Naive thymus-derived CD4-positive, alpha-beta T cell (primary cell): ENCODE measurements around the gene HTR2B. TPM values are rescaled to one million over a fixed set of nuclear protein-coding genes. Genes with fewer than 3 reads are reported as not detected.
"Not testable (repeated sequence)": the region's sequence is repeated elsewhere in the genome, so short reads cannot be mapped to it uniquely, and the experiment has no call there.

Source experiments
- ATAC-seq: fragments of 150-1000 bp; cut with Tn5 transposase; 2 replicates; pipeline ENCODE4 v1.10.0; 2021; ENCODE audit warnings: mild to moderate bottlenecking, moderate library complexity
- CTCF ChIA-PET: fragments of 350-600 bp; sonication (Branson Sonifier 250); formaldehyde crosslinking; loops from one replicate; lab custom pipeline; 2021; ENCODE audit warnings: antibody characterized with exemption; lab: Charles Lee
- POLR2A ChIA-PET: fragments of 350-600 bp; sonication (Branson Sonifier 250); formaldehyde crosslinking; loops from one replicate; lab custom pipeline; 2021; ENCODE audit warnings: antibody characterized with exemption, inconsistent platforms; lab: Charles Lee
- DNase-seq, 9 donors: peaks; one replicate each; pipeline versions ENCODE4 v3.0.0 to v3.0.0-alpha.2; 2020 to 2022; ENCODE audit warnings: mixed read lengths in 1 of 9
- H3K27ac ChIP-seq: one replicate; pipeline ENCODE4 v1.7.0; 2013; ENCODE audit warnings: mild to moderate bottlenecking, low read depth, low read length, moderate library complexity
- H3K27me3 ChIP-seq, 2 donors: one replicate each; pipeline ENCODE4 v1.7.0; 2013; ENCODE audit warnings: low read length in 2 of 2, mild to moderate bottlenecking in 2 of 2, moderate library complexity in 2 of 2; ENCODE audit not compliant: control insufficient read depth in 2 of 2, insufficient read depth in 2 of 2
- H3K36me3 ChIP-seq, 3 experiments: 1 replicate in 2 of 3; 2 replicates in 1 of 3; pipeline ENCODE4 v1.7.0; 2013; ENCODE audit warnings: low read length in 3 of 3, mild to moderate bottlenecking in 3 of 3, moderate library complexity in 1 of 3; ENCODE audit not compliant: insufficient read depth in 3 of 3, control insufficient read depth in 2 of 3
- H3K4me1 ChIP-seq, 2 donors: one replicate each; pipeline ENCODE4 v1.7.0; 2013; ENCODE audit warnings: low read length in 2 of 2, mild to moderate bottlenecking in 2 of 2, moderate library complexity in 1 of 2; ENCODE audit not compliant: control insufficient read depth in 2 of 2, insufficient read depth in 2 of 2
- H3K4me3 ChIP-seq: 2 replicates; pipeline ENCODE4 v1.7.0; 2013; ENCODE audit warnings: mild to moderate bottlenecking, low read length
- H3K9me3 ChIP-seq, 3 experiments: 1 replicate in 2 of 3; 2 replicates in 1 of 3; pipeline ENCODE4 v1.7.0; 2013; ENCODE audit warnings: low read length in 3 of 3; ENCODE audit not compliant: control insufficient read depth in 2 of 3
- H3K27ac Mint-ChIP-seq, 9 donors: one replicate each; pipeline ENCODE4 v1.8.0; 2020 to 2022; ENCODE audit warnings: mixed read lengths in 9 of 9, mild to moderate bottlenecking in 8 of 9, moderate library complexity in 5 of 9, inconsistent platforms in 2 of 9
- H3K27me3 Mint-ChIP-seq, 5 donors: one replicate each; pipeline ENCODE4 v1.8.0; 2021 to 2022; ENCODE audit warnings: mixed read lengths in 5 of 5, mild to moderate bottlenecking in 1 of 5
- H3K36me3 Mint-ChIP-seq, 5 donors: one replicate each; pipeline ENCODE4 v1.8.0; 2020 to 2022; ENCODE audit warnings: mixed read lengths in 5 of 5, mild to moderate bottlenecking in 3 of 5, inconsistent platforms in 1 of 5
- H3K4me1 Mint-ChIP-seq, 7 donors: one replicate each; pipeline ENCODE4 v1.8.0; 2020 to 2022; ENCODE audit warnings: mixed read lengths in 7 of 7, mild to moderate bottlenecking in 3 of 7, inconsistent platforms in 1 of 7
- H3K4me3 Mint-ChIP-seq, 10 donors: one replicate each; pipeline ENCODE4 v1.8.0; 2020 to 2022; ENCODE audit warnings: mild to moderate bottlenecking in 10 of 10, mixed read lengths in 10 of 10, moderate library complexity in 6 of 10, inconsistent platforms in 2 of 10
- H3K9me3 Mint-ChIP-seq, 11 donors: one replicate each; pipeline ENCODE4 v1.8.0; 2020 to 2022; ENCODE audit warnings: mixed read lengths in 11 of 11, mild to moderate bottlenecking in 4 of 11, inconsistent platforms in 1 of 11, moderate library complexity in 1 of 11
- intact Hi-C, 2 donors: fragments of 100-400 bp; cut with micrococcal nuclease; formaldehyde crosslinking; loops; one replicate each; pipeline ENCODE4 v1.15.1; 2023
- polyA plus RNA-seq, 2 donors: library from polyadenylated mRNA; unstranded; fragments of 300-500 nt; fragmentation: Illumina TruSeq; gene quantifications; one replicate each; pipeline ENCODE4 v1.2.3, GENCODE V29; 2021
- total RNA-seq, 6 experiments: library from RNA in 5 of 6; stranded (reverse) in 5 of 6; gene quantifications; 1 replicate in 5 of 6; 2 replicates in 1 of 6; pipeline ENCODE4 v1.2.3 and lab custom pipeline; 2021 to 2026

Gene HTR2B
- total and polyA plus RNA-seq, 7 experiments from 2014 or later: 0.09 to 0.10 TPM; not detected in 5

DNA sequence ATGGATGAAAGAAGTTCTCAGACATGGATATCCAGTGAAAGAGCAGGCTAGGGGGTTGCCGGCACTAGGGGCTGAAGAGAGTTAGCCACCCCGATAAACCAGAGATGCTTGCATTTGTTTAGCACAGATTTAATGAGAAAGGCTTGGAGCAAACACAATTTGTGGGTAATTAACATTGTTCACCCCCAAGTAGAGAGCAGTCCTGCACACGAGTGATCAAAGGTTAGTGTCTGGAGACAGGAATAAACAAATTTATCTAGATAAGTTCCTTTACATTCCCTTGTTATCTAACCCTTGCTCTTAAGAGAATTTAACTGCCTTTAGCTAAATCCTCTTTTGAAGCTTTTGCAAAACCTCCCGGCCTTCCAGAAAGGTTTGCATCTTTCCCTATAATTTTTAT is 23.9 kb downstream of the HTR2B start:
- CTCF ChIA-PET: interaction anchor here (0.5 to 0.8 kb wide), 2 partner anchors 351 to 458 kb away, joined by 3 to 6 read pairs; no protein-coding TSS in a partner anchor
- peaks cover 0 to 36% (median 0%) of the 10 kb centered on the region in 3 experiments for H3K36me3 ChIP-seq
- Mint-ChIP-seq H3K9me3 (peaks cover 0 to 55% (median 24%) of the 10 kb centered on the region in 11 donors), H3K36me3 (peaks cover 26 to 59% (median 44%) of the 10 kb centered on the region in 5 donors), H3K4me3 (no peak overlapping the region), H3K27me3 (no peaks in the 10 kb centered on the region), H3K27ac (no peak overlapping the region), H3K4me1 (peaks cover 0 to 6% (median 5%) of the 10 kb centered on the region in 7 donors)
- H3K4me3 ChIP-seq: no peak overlapping the region
- POLR2A ChIA-PET: no interaction called here
- peaks cover 0 to 21% (median 10%) of the 10 kb centered on the region in 3 experiments for H3K9me3 ChIP-seq
- H3K27me3 ChIP-seq: no peaks in the 10 kb centered on the region
- no peak for DNase-seq
- H3K27ac ChIP-seq: no peak overlapping the region
- intact Hi-C loops: loop anchor here (5.0 kb wide), 2 partner anchors 306 to 501 kb away; no protein-coding TSS in a partner anchor
- no peaks in the 10 kb centered on the region for H3K4me1 ChIP-seq
- no peak for ATAC-seq

DNA sequence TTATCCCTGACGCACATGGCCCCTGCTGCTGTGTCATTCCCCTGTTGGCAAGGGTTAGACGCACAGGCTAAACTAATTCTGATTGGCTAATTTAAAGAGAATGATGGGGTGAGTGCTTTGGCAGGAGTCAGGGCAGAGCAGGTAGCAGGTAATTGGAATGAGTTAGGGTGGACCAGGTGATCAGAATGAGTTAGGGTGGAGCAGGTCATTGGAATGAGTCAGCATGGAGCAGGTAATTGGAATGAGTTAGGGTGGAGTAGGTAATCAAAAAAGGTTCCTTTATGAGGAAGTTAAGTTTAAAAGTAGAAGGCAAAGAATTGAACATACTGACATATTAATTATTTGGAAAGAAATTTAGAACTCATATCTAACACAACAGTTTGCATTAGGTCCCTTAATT is 24.5 kb downstream of the HTR2B start:
- H3K27ac ChIP-seq, ATAC-seq, H3K27ac Mint-ChIP-seq, H3K4me3 ChIP-seq, H3K27me3 Mint-ChIP-seq, H3K27me3 ChIP-seq, H3K4me3 Mint-ChIP-seq, H3K4me1 Mint-ChIP-seq, DNase-seq, POLR2A ChIA-PET, H3K4me1 ChIP-seq: not testable (repeated sequence)
- CTCF ChIA-PET: interaction anchor here (0.5 to 0.8 kb wide), 3 partner anchors 220 to 459 kb away, joined by 3 to 6 read pairs (median 3); no protein-coding TSS in a partner anchor
- peaks cover 0 to 59% (median 24%) of the 10 kb centered on the region in 11 donors for H3K9me3 Mint-ChIP-seq
- peaks cover 28 to 66% (median 50%) of the 10 kb centered on the region in 5 donors for H3K36me3 Mint-ChIP-seq
- intact Hi-C loops: loop anchor here (5.0 kb wide), 2 partner anchors 307 to 502 kb away; no protein-coding TSS in a partner anchor
- peaks cover 0 to 43% (median 0%) of the 10 kb centered on the region in 3 experiments for H3K36me3 ChIP-seq
- peaks cover 0 to 21% (median 10%) of the 10 kb centered on the region in 3 experiments for H3K9me3 ChIP-seq

DNA sequence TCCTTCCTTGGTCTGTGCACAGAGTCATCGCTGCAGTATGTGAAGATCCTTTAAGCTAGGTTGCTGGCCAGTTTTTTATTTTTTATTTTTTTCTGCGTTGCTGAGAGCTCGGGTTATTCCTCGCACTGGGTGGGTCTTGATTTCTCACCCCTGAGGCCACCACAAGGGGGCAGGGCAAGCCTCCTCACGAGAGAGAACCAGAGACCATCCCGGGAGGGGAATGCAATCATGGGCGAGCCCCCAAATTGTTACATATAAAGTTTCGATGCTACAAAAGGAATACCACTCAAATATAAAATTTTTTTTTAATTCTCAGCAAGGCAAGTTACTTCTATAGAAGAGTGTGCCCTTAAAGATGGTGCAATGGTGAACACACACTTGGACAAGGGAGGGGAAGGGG is 24.9 kb downstream of the HTR2B start:
- ATAC-seq (no peak), DNase-seq (no peak)
- ChIA-PET POLR2A (no interaction called here), CTCF (interaction anchor here (0.5 kb wide), 1 partner anchor 221 kb away, joined by 3 read pairs; no protein-coding TSS in a partner anchor)
- Histone ChIP-seq H3K36me3 (peaks cover 0 to 46% (median 0%) of the 10 kb centered on the region in 3 experiments), H3K4me3 (no peak overlapping the region), H3K27me3 (no peaks in the 10 kb centered on the region), H3K9me3 (peaks cover 0 to 21% (median 10%) of the 10 kb centered on the region in 3 experiments), H3K4me1 (no peaks in the 10 kb centered on the region), H3K27ac (no peak overlapping the region)
- Mint-ChIP-seq H3K36me3 (peaks cover 28 to 70% (median 54%) of the 10 kb centered on the region in 5 donors), H3K4me1 (peaks cover 0 to 6% (median 4%) of the 10 kb centered on the region in 7 donors), H3K4me3 (no peak overlapping the region), H3K27me3 (no peaks in the 10 kb centered on the region), H3K9me3 (peaks cover 0 to 59% (median 24%) of the 10 kb centered on the region in 11 donors), H3K27ac (no peak overlapping the region)
- intact Hi-C loops: loop anchor here (5.0 kb wide), 2 partner anchors 307 to 502 kb away; no protein-coding TSS in a partner anchor

DNA sequence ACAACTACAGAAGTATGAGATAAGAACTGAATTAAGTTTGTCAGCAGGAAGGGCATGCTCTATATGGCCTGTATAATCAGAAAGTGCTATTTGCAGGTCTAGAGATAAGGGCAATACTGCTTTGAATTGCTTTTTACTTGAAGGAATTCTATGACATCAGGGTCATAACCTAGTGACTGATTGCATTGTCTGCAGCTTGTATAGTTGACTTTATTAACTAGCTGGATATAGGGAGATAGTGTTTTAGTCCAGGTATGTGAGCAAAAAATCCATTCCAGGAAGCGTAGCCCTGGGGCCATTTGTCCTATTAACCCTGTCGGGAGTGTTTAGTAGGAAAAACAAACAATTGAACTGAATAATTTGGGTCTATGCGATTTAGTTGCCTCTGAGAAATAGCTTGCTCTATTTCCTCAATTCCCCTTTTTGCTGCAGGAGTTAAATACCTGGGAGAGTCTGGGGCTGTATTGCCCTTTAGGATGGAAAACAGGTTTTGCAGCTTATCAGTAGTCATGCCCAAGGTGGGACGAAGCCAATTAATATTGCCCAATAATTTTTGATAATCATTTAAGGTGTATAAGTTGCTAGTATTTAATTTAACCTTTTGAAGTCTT is 30.0 kb downstream of the HTR2B start:
- ATAC-seq: no peak
- Histone ChIP-seq H3K36me3 (peaks cover 0 to 62% (median 0%) of the 10 kb centered on the region in 3 experiments), H3K27me3 (no peaks in the 10 kb centered on the region), H3K4me3 (no peak overlapping the region), H3K27ac (no peak overlapping the region), H3K9me3 (peaks cover 0 to 16% (median 10%) of the 10 kb centered on the region in 3 experiments), H3K4me1 (no peaks in the 10 kb centered on the region)
- intact Hi-C loops: no loop called here
- CTCF ChIA-PET: no interaction called here
- POLR2A ChIA-PET: interaction anchor here (0.6 kb wide), 1 partner anchor 1134 kb away, joined by 3 read pairs; no protein-coding TSS in a partner anchor
- peaks cover 0 to 57% (median 14%) of the 10 kb centered on the region in 11 donors for H3K9me3 Mint-ChIP-seq
- H3K4me1 Mint-ChIP-seq: no peaks in the 10 kb centered on the region
- no peaks in the 10 kb centered on the region for H3K27me3 Mint-ChIP-seq
- peaks cover 39 to 93% (median 91%) of the 10 kb centered on the region in 5 donors for H3K36me3 Mint-ChIP-seq
- no peak for DNase-seq
- H3K27ac Mint-ChIP-seq: no peak overlapping the region
- no peak overlapping the region for H3K4me3 Mint-ChIP-seq

DNA sequence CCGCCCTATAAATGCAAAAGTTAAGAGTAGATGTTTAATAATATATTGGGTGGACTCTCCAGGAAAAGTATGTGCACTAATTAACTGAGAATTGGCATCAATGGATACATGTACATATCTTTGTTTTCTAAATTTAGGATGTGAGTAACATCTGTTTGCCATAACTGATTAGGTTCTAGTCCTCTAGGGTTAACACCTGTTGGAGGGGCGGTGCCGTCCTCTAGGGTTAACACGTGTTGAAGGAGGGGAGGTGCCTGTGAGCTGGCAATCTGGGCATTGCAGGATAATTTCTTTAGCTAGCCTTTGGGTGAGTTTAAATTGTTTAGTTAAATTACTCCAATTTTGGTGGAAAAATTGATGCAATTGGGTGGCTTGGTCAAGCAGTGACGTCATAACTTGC is 30.9 kb downstream of the HTR2B start:
- Histone ChIP-seq H3K4me1 (no peaks in the 10 kb centered on the region), H3K36me3 (peaks cover 0 to 59% (median 0%) of the 10 kb centered on the region in 3 experiments), H3K27me3 (no peaks in the 10 kb centered on the region), H3K9me3 (peaks cover 0 to 7% (median 4%) of the 10 kb centered on the region in 3 experiments), H3K27ac (no peak overlapping the region), H3K4me3 (no peak overlapping the region)
- Mint-ChIP-seq H3K36me3 (peaks cover 37 to 89% (median 89%) of the 10 kb centered on the region in 5 donors), H3K9me3 (peaks cover 0 to 48% (median 10%) of the 10 kb centered on the region in 11 donors), H3K4me3 (no peak overlapping the region), H3K27me3 (no peaks in the 10 kb centered on the region), H3K27ac (no peak overlapping the region), H3K4me1 (no peaks in the 10 kb centered on the region)
- CTCF ChIA-PET: no interaction called here
- intact Hi-C loops: no loop called here
- ATAC-seq: no peak
- POLR2A ChIA-PET: no interaction called here
- DNase-seq: no peak

DNA sequence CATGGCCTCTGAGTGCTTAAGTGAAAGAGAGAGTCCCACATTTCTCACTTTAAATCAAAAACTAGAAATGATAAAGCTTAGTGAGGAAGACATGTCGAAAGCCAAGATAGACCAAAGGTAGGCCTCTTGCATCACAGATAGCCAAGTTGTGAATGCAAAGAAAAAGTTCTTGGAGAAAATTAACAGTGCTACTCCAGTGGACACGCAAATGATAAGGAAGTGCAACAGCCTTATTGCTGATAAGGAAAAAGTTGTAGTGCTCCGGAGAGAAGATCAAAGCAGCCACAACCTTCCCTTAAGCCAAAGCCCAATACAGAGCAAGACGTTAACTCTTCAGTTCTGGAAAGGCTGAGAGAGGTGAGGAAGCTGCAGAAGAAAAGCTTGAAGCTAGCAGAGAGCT is 36.1 kb downstream of the HTR2B start:
- ATAC-seq (no peak), DNase-seq (no peak)
- intact Hi-C loops: no loop called here
- Mint-ChIP-seq H3K4me1 (no peaks in the 10 kb centered on the region), H3K27me3 (no peaks in the 10 kb centered on the region), H3K36me3 (peaks cover 18 to 66% (median 64%) of the 10 kb centered on the region in 5 donors), H3K9me3 (peaks cover 0 to 6% (median 0%) of the 10 kb centered on the region in 11 donors), H3K27ac (no peak overlapping the region), H3K4me3 (no peak overlapping the region)
- H3K27me3 ChIP-seq: no peaks in the 10 kb centered on the region
- no peak overlapping the region for H3K27ac ChIP-seq
- H3K9me3 ChIP-seq: no peaks in the 10 kb centered on the region
- peaks cover 7 to 72% (median 15%) of the 10 kb centered on the region in 3 experiments for H3K36me3 ChIP-seq
- CTCF ChIA-PET: interaction anchor here (0.6 kb wide), 1 partner anchor 25 kb away, joined by 3 read pairs; no protein-coding TSS in a partner anchor
- no peak overlapping the region for H3K4me3 ChIP-seq
- POLR2A ChIA-PET: no interaction called here
- H3K4me1 ChIP-seq: no peaks in the 10 kb centered on the region
